GM04503 (cell line): Measurements from ENCODE around the gene ENC1.

Source experiments
- DNase-seq: peaks from one replicate; pipeline ENCODE4 v3.0.0-alpha.2; 2012; ENCODE audit warnings: low read depth

Gene ENC1

GRCh38 chr5:74655716-74656115, 15.2 kb upstream of the ENC1 start:
- no peak for DNase-seq

GRCh38 chr5:74655206-74655605, 14.7 kb upstream of the ENC1 start:
- no peak for DNase-seq

GRCh38 chr5:74653991-74654390, 13.5 kb upstream of the ENC1 start:
- DNase-seq = no peak

DNA sequence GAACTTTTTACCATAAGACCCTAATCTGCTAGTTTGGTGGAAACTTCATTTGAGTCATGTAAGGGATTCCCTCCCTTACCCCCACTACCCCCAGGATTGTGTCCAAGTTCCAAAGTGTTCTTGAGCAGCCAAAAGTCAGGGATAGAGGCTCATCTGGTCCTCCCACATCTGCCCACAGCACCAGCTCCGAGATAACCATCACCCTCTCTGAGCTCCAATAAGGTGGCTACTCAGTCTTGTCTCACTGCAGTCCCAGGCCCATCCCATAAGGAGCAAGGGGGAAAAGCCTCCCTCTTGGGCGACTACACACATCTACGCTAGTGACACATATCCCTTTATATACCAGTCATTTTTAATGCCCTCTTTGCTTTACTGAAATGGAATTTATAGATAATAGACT, 12.0 kb upstream of the ENC1 start:
- no peak for DNase-seq

DNA sequence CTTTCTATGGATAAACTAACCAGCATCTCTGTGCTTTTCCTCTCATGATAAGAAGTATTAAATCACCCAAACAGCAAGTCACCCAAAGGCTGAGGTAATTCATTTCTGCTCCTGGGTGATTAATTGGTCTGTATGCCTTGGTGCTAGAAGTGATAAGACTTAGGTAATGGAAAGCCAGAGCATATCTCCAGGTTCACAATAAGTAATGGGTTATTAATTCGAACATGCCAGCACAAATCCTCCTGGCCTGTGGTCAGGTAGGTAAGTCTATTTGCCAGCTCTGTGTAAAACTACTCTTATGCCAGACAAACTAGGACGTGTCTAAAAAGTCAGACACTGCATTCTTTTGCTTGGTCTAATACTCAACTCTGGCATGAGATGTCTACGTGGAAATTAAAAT, 11.2 kb upstream of the ENC1 start:
- no peak for DNase-seq

DNA sequence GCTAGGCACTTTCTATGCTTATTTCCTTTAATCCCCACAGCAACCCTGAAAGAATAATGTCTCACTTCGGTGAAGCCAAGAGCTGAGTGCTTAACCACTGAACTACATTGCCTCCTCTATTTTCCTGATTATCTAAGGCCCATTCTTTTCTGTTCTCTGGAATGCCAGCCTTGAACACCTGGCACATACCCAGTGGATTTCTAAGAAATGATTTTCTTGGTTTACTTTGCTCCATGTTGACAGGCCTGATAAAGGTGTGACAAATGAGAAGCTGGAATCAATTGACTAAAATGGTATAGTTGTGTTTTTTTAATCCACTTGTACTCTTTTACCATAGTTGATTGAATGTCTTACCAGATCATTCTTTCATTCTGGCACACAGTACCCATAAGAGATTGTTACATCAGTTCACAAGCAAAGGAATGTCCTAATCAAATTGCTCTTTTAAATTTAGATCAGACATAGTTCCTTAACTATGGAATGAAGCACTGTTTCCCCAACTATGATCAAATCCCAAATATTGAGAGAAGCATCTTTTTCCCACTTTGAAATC, 9.0 kb upstream of the ENC1 start:
- no peak for DNase-seq

DNA sequence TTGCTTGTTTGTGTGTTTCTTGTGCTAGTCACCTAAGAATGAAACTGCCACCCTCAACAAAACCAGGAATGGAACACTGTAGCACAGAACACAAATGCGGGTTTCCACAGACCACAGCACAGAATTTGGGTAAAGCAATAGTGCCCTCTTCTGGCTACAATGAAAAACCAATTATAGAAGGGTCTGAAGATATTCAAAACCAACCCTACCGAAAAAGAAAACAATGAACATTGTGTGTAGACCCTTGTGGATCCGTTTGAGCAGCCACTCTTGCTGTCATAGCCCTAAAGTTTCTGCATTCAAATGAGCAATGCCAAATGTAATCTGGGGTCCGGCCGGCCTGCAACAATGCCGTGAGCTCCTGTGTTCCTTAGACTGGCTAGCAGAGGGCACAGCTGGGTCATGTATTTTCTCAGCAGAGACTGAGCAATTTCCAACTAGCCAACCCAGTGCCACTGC, 8.3 kb upstream of the ENC1 start:
- DNase-seq = no peak

- no peak for DNase-seq
Measured at GRCh38 chr5:74647096-74647495, 6.6 kb upstream of the ENC1 start.

DNA sequence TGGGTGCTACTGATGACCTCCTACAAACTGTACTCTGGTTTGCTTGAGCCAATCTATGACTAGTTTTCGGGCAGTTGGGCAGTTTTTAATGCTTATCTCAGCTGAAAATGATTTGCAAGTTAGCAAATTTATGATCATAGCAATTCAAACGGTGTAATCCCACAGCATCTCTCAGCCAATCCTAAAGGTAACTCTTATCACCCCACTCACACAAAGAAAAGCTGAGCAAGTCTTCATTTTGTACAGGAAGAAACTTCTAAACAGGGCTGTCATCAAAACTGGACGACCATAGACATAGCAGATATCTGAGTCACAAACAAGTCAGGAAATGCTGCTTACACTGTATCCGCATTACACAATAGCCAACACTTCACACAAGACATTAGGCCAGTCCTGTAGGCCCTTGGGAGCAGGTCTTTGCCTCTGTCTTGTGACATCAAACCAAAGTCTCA, 2.6 kb upstream of the ENC1 start:
- peak; percentile 91 for DNase-seq

DNA sequence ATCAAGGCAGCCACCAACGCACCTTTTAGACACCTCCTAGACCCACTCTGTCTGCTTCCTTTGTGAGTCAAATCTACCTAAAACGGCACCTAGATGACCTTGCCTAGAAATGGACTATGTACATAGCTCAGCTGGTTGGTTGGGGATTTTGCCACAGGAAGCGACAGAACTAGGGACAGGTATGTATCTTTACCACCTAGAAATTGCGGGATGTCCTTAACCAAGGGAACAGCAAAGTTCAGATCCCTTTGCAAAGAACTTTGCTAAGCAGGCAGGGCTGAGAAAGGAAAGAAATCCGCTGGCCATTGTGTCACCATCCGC, 2.0 kb upstream of the ENC1 start:
- no peak for DNase-seq

GRCh38 chr5:74641735-74642542, 1.4 kb upstream of the ENC1 start:
- DNase-seq = peak; percentile 58

GRCh38 chr5:74640954-74641734, 616 bp upstream of the ENC1 start:
- no peak for DNase-seq

GRCh38 chr5:74639807-74640449, 600 bp downstream of the ENC1 start:
- DNase-seq = no peak

DNA sequence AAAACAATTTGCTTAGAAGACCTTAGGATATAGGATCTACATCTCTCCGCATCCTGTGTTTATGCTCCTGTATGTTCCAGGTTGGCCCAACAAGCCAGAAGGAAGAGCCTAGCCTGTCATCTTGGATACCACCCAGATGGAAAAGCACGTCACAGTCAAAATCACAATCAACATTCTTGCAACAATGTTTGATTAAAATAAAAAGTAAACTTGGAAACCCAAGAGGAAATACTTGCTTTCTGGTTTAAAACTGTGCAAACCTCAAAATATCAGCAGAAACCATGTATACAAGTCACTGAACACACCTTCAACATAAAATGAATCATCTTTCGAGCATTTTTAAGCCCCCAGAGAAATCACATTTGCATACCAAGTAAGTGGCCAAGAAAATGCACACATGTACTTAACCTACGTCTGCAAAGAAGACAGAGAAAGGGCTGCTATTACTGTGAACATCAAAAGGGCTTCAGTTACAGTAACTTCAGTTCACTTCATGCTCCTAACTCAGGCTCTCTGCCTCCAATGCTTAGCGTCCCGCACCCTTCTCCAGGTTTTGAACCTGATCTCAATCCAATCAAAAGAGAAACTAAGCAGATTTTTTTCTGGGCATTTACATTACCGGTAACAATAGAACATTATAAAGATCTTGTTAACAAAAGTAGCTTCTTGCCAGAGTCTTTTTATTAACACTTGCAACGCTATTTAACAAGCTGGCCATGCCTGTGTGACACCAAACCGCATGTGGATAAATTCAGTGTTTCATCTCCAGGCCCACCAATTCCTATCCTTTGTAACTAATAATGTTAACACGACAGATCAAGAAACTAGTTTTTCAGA, 1.3 kb downstream of the ENC1 start:
- no peak for DNase-seq

- no peak for DNase-seq
Measured at GRCh38 chr5:74638544-74638969, 2.0 kb downstream of the ENC1 start.

GRCh38 chr5:74636552-74636951, 4.0 kb downstream of the ENC1 start:
- DNase-seq = no peak

DNA sequence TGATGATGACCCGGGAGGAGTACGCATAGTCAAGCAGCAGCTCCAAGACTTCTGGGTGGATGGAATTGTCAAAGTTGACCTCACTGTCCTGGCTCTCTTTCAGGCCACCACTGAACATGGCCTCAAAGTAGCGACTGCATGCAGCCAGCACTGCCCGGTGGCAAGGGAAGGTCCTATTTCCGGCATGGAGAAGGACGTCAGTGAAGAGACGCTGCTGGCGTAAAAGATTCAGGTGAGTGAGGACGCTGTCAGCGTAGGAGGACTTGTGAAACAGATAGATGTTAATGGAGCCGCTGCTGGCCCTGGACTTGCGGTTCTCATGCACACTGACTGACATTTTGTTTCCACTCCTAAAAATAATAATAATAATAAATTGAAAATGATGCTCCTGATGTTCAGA, 4.4 kb downstream of the ENC1 start:
- no peak for DNase-seq

DNA sequence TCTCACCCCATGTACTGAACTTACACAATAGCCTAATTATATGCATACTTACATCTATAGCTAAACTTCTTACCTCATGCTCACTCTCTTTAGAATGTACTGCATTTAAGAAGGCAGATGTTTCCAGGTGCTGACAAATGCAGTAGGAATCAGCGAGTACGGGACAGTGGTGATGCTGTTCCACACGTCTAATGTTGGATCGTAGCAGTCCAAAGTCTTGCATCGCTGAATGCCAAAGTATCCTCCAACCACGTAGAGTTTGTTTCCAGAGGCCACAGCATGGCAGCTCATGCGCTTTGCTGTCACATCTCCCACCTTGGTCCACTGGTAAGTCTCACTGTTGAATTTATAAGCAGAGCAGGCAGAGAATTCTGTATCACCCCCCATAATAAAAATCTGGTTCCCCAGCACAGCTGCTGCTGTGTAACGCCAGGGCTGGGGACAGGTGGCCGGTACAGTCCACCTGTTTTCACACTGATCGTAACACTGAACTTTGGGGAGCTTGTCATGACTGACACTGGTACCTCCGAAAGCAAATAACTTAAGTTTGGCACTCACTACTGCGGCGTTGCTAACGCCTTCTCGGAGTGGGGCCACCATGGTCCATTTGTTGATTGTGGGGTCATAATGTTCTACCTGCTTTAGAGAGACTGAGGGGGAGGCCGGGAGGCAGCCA, 5.8 kb downstream of the ENC1 start:
- no peak for DNase-seq

GRCh38 chr5:74633695-74634094, 6.8 kb downstream of the ENC1 start:
- no peak for DNase-seq

GRCh38 chr5:74632947-74633356, 7.6 kb downstream of the ENC1 start:
- DNase-seq = no peak
